Activated CD4-positive, alpha-beta T cell treated with anti-CD3 and anti-CD28 coated beads for 4 hours (primary cell): ENCODE results near the gene RBM38.
A peak's percentile ranks its signal among the peaks of the same experiment; 100 is the strongest.
"Not testable (repeated sequence)": the region's sequence is repeated elsewhere in the genome, so short reads cannot be mapped to it uniquely, and the experiment has no call there.

ENCODE experiments used
- DNase-seq, 2 donors: peaks; one replicate each; pipeline ENCODE4 v3.0.0-alpha.2; 2020

RBM38 gene

DNA sequence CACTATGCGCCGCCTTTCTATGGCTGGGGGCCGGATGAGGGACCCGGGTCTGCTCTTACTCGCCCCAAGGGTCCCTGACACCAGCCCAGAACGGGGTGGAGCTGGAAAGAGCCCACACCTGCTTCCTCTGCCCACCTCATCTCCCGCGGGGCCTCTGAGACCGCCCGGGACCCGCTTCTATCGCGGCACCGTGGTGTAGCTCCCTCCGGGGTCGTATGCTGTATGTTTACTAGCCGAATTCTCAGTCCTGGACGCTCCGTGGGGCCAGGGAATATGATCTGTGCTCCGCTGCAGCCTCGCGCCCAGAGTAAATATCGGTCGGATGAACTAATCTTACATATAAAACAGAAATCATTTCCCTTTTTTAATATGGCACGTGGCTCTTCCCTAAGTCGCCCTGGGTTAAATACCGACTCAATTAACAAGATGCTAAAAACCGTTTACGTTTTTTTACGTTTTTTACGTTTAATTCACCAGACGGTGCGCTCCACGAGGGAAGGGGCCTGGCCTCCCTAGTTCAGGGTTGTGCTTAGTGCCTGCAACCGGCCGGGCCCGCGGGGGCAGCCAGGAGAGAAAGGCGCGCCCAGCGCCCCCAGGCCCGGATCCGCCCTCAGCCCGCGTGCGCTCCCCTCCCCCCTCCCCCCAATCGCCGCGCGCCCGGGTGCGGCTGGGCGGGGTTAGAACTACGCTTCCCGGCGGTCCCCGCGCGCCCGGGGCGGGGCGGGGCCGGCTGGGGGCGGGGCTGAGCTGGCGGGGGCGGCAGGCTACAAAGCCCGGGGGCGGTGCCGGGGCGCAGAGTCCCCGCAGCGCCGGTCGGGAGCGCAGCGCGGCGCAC is at the start of gene RBM38:
Gene RBM38, plus strand, starts transcription at position 793 of the 835 bp plus-strand sequence. CDS start 186 bp downstream, outside the sequence.
- peak; percentile 75 to 79 for DNase-seq

DNA sequence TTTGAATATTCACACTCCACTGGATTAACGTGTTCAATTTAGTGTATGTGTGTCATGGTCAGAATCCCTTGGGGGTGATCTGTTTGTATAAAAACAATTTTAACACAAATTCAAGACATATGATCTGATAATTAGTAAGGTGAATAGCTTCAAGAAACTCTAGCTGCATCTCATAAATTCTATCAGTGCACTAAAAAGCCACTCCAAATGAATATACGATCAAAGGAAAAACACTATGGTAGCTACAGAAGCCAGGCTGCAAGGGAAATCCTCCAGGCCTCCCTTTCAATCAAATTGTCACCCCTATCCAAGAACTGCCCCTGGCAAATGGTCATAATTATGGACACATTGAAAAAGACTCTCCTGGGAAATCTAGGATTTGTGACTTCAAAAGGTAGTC is 49.5 kb upstream of the RBM38 start:
- DNase-seq, result no peak

DNA sequence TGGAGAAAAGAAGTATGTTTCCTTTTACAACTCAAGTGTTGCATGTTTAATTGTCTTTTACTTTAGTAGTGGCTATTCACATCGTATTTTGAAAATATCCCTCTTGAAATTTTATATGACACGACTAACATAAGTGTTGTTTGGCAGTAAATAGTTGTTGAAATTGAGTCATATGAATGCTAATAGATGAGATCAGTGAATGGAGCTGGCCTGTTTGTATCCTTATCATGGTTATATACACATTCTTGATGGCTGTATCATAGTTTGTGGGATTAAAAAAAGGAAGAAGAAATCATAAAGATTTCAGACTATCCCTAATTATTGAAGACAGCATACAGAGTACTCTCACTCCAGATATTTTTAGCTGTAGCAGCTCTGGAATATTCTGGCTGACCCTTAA is 48.4 kb upstream of the RBM38 start:
- DNase-seq, result no peak

DNA sequence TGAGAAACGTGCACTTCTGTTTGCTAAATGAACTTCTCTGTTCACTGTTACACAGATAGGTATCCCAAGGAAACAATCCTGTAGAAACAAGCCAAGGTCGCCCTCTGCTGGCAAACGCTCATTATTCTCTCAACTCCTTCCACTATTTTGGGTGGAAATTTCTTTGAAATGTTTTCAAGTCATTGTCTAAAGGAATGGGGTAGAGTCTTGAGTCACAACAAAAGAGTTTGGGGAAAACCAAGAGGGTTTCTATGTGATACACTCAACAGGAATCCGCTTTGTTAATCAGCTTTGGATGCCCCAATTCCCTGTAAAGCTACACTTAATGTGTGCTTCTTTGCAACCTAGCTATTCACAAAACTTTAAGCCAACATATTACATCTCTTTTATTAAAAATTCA is 44.7 kb upstream of the RBM38 start:
- peak; percentile 55 to 67 for DNase-seq

DNA sequence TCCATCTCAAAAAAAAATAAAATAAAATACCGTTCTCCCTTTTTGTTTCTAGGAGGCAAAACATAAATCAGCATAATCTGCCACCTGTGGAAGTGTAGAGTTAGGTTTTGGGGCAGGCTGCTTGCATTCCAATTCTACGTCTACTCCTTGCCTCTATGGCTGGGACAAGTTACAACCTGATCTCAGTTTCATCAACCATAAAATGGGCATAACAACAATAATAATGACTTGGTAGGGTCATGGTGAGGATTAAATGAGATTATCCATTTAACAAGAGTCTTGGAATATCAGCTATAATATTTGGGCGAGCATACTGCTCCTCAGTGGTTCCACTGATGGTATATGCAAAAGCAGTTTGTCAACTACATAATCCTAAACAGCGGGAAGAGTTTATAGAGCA is 43.8 kb upstream of the RBM38 start:
- no peak for DNase-seq

DNA sequence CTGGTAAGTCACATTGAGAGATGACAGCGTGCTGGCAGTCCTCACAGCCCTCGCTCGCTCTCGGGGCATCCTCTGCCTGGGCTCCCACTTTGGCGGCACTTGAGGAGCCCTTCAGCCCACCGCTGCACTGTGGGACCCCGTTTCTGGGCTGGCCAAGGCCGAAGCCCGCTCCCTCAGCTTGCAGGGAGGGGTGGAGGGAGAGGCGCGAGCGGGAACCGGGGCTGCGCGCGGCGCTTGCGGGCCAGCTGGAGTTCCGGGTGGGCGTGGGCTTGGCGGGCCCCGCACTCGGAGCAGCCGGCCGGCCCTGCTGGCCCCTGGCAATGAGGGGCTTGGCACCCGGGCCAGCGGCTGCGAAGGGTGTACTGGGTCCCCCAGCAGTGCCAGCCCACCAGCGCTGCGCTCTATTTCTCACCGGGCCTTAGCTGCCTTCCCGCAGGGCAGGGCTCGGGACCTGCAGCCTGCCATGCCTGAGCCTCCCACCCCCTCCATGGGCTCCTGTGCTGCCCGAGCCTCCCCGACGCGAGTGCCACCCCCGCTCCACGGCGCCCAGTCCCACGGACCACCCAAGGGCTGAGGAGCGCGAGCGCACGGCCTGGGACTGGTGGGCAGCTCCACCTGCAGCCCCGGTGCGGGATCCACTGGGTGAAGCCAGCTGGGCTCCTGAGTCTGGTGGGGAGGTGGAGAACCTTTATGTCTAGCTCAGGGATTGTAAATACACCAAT is 42.8 kb upstream of the RBM38 start:
- not testable (repeated sequence) for DNase-seq

DNA sequence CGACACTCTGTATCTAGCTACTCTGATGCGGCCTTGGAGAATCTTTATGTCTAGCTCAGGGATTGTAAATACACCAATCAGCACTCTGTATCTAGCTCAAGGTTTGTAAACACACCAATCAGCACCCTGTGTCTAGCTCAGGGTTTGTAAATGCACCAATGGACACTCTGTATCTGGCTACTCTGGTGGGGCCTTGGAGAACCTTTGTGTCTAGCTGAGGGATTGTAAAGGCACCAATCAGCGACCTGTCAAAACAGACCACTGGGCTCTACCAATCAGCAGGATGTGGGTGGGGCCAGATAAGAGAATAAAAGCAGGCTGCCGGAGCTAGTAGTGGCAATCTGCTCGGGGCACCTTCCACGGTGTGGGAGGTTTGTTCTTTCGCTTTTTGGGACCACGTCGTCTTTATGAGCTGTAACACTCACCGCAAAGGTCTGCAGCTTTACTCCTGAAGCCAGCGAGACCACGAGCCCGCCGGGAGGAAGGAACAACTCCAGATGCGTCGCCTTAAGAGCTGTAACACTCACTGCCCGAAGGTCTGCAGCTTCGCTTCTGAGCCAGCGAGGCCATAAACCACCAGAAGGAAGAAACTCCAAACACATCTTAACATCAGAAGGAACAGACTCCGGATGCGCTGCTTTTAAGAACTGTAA is 42.1 kb upstream of the RBM38 start:
- not testable (repeated sequence) for DNase-seq

DNA sequence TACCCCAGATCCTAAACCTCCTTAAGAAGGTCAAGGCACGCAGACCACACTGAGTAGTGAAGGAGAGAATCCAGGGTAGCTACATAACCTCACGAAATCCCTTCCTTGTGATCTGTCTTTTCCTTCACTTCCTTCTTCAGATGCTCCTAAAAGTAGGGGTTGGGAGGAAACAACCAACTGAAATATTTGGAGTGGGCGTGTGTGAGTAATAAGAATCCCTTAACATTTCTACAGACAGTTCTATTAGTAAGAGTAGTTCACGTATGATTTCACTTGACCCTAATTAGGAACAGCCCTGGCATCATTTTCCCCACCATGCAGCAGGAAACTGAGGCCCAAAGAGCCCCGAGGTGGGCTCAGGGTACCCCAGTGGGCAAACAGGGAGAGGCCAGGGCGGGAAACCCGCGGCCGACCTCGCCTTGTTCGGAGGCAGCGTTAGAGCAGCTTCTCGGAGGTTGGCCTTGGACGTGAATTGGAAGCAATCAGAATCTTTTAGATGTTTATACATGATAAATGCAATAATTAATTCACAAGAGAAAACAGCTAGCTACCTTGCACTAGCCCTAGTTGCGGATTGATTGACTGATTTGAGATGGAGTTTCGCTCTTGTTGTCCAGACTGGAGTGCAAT is 41.0 kb upstream of the RBM38 start:
- DNase-seq, result no peak

DNA sequence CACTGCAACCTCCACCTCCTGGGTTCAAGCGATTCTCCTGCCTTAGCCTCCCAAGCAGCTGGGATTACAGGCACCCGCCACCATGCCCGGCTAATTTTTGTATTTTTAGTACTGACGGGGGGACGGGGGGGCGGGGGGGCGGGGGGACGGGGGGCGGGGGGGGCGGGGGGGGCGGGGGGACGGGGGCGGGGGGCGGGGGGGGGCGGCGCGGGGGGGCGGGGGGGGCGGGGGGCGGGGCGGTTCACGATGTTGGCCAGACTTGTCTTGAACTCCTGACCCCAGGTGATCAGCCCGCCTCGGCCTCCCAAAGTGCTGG is 40.5 kb upstream of the RBM38 start:
- DNase-seq, result not testable (repeated sequence)

DNA sequence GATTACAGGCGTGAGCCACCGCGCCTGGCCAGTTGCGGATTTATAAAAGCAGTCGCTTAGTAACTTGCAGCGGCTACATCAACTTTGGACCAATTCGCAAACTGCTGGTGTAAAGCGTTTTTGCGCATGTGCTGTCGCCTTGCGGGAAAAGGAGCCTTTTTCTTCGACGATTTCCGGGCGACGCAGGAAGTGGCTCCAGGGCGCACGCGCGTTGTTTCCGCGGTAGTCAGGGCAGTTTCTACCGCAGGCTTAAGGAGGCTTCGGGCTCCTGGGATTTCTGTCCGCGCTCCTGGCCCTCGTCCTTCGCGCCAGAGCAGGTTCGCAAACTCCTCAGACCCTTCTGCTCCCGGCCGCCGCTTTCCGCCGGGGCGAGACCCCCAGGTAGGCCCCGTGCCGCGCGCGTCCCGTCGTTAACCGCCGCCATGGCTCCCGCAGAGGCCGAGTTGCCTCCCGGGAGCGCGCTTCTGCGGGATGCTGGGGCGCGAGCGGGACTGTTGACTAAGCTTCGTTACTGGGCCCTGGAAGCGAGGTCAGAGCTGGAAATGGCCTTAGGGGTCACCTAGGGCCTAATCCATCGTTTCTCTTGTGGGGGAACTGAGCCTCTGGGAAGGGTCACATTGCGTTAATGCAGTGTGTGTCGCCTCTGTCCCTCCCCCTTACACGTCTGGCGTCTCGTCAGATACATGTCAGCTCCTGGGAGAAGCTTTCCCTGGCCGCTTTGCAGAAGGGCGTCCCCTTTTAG is 40.0 kb upstream of the RBM38 start, which contains the start of gene RAE1:
Gene RAE1, plus strand, starts transcription at position 214 of the 742 bp plus-strand sequence. CDS start 2,784 bp downstream, outside the sequence.
- peak; percentile 86 to 89 for DNase-seq

DNA sequence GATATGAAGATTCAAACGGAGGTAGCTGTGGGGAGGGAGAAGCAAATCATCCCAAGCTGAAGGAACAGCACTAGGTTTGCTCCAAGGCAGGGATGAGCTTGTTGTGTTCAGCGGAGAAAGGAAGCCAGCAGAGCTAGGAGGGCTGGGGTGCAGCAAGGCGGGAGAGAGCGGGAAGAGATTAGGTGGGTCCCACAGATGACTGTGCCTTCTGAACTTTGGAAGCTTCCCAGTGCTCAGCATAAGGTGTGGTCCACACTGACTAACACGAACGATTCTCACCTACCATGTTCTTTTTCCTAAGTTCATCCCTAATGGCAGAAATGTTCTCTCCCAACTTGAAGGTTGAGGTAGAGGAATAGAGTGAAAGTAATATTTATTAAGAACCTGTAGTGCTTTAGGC is 38.9 kb upstream of the RBM38 start:
- DNase-seq, result no peak

DNA sequence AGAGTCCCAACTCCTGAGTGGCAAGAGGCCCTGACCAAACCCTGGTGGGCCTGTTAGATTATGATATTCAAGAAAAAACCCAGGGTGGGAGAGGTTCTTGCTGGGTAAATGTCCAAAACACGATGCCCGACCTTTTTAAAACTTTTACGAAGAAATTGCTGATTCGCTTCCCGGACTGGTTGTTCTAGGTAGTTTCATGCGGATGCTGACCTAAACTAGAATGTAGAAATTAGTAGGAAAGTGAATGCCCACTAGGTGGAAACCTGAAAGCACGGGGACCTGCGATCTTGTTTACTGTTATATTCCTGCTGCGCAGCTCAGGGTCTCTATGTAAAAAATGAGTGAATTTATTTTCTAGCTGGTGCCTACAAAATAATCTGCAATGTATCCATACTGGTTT is 37.8 kb upstream of the RBM38 start:
- DNase-seq, result no peak

DNA sequence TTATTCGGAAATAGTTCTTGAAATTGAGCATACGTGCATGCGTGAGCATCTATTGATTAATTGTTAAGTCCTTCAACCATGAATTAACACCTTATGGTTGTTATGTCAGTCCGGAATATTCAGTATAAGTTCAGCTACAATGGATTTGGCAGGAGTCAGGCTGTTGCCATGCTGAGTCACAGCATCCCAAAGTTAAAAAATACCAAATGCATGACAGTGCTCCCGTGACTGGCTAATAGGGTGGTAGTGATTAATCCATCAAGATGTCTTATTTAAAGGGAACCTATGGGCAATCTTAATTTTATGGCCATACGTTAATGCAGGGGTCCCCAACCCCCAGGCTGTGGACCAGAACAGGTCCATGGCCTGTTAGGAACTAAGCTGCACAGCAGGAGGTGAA is 29.7 kb upstream of the RBM38 start:
- DNase-seq, result no peak

DNA sequence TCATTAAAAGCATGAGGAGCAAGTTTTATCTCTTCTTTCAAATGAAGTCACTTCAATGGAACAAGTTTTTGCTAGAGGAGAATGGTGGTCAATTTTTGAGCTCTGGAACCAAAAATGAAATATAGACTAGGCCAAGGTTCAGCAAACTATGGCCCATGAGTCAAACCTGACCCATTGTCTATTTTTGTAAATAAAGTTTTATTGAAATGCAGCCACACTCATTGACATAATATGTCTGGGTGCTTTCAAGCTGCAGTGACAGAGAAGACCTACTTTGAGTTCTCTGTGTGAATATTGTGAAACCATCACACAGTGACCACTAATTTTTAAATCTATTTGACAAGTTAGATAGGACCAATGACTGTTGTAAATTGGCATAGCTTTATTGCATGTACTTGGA is 26.7 kb upstream of the RBM38 start:
- DNase-seq, result no peak

DNA sequence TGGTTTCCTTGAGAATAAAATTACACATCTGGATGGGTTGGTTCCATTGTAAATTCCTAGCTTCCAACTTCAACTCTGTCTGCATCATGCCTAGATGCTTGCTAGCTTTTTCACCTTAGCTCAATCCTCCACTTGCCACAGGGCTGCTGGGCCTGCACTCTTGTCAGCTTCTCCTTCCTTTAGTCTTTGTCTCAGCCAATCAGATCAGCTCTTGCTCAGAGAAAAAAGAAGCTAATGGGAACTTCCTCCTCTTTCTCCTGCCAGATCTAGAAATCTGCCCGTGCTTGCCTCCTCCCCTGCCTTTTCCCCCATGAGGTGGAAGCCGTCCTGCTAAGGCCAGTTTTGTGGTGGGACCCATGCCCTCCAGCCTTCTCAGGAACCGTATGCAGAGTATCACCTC is 21.6 kb upstream of the RBM38 start:
- no peak for DNase-seq

DNA sequence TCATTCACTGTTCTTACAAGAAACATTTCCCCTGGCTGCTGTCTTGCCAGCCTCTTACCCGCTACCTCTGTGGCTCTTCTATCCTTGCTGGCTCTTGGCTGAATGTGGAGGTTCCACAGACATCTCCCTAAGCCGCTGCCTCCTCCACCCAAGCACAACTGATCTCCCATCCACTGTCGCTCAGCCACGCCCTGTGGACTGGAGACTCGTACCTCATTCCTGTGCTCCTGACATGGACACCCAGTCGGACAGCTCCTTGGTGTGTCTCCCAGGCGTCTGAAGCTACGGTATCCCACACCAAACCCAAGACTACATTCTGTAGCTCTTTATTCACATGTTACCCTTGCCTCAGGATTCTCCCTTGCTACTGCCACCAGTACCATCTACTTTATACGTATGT is 20.9 kb upstream of the RBM38 start:
- DNase-seq, result no peak

DNA sequence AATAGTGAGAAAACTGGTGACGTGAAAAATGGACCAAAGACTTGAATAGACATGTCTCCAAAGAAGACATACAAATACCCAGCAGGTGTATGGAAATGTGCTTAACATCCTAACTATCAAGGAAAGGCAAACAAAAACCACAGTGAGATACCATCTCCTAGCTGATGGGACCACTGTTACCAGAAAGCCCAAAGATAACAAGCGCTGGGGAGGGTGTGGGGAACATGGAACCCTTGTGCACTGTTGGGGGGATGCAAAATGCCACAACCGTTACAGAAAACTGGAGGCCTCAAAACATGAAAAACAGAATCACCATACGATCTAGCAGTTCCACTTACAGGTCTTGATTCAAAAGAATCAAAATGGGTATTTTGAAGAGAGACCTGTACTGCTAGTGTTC is 19.8 kb upstream of the RBM38 start:
- DNase-seq, result no peak

DNA sequence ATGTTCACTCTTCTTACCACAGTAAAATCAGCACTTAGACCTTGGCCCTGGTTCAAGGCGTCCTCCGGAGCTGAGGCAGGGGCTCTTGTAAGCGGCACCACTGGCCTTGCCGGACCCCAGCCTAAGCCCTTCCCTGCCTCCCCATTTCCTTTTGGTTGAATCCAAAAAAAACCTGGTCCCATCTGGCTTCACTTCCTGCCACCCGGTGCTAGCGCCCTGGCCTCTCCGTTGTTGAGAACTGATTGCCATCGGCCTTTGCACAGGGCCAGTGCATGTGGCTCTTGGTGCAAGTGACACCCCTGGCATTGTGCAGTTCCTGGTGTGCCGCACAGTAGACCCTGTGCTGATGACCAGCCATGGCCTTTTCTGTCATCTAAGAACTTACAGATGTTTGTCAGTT is 19.0 kb upstream of the RBM38 start:
- no peak for DNase-seq

DNA sequence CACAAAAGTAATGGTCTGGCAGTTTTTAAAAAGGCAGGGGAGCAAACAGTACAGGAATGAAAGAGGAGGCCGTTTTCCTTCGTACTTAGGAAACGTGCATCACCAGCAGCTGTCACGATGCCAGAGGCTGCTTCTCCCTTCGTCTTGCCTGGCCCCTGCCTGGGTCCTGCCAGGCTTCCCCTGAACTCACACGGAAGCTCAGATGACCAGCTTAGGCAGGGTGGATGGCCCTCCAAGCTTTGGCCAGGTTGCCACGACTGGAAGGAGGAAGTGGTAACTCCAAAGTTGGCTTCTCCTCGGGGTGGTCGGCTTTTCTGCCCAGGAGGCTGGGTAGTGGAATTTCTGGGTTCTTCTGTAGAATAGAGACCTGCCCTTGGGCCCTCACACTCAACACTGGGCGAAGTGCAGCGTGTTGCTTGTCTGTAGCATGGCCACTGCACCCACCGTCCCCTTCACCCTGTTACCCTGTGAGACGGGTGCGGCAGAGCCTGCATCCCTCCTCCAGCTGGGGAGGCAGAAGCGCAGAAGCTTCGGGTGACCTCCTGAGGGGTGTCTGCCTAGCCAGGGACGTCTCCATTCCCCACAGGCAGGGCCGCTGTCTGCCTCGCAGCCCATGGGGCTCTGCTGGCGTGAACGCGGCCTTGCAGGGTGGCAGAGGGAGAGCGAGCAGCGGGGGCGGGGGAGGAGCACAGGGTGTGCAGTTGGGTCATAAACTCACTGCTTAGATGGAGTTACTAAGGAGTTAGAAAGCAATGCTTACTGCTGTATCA is 18.4 kb upstream of the RBM38 start:
- no peak for DNase-seq

DNA sequence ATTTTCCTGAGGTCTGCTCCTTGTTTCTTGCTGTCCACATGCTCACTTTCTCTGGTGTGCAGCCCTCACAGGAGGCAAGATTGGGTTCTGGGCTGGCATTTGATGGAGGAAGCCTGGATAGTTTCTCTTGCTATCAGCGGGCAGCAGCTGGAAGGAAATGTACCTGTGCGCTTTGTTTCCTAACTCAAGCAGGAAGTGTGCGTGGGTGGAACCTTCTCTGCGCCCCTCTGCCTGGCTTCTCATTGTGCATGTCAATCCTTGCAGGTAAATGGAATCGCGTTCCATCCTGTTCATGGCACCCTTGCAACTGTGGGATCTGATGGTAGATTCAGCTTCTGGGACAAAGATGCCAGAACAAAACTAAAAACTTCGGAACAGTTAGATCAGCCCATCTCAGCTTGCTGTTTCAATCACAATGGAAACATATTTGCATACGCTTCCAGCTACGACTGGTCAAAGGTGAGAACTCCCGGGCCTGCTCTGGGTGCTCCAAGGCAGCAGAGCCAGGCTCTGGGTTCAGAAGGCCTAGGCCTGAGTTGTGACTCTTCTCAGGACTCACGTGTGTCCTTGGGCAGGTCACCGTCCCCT is 16.8 kb upstream of the RBM38 start:
- DNase-seq, result no peak

DNA sequence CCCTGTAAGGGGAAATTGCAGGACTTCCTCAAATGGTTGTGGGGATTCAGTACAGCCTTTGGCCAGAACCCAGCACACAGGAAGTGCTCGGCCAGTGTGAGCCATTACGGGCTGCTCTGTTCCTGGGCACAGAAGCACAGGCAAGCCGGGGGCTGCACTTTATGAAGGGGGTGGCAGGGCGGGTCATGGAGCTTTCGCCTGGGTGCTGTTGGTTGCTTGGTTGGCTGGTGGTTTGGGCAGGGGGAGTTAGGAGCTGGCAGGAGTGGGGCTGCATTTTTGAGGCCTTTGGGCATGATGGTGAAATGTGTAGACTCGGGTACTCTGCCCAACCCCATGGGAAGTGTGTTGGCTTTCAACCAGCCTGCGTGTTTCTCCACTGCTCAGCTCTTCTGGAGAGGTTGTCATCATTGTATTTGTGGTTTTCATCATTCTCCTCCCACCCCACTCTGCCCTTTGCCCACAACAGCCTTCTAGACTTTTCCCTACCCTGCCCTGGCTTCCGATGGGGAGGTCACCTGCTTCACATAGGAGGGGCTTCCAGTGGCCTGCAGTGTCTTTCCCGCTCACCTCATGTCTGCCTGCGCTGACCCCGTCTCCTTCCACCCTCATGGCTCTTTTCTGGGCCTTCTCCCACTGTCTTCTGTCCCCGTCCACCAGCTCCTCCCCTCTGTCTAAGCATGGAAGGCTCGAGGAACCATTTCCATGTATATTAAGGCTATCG is 16.1 kb upstream of the RBM38 start:
- DNase-seq, result no peak
